SJSA1 (cell line): ENCODE results near the gene WHRN. TPM values are rescaled to one million over a fixed set of nuclear protein-coding genes. Genes with fewer than 3 reads are reported as not detected.
A peak's percentile ranks its signal among the peaks of the same experiment; 100 is the strongest.

Experiments
- DNase-seq, 2 experiments: peaks; one replicate each; pipeline ENCODE4 v3.0.0-alpha.2; 2015 to 2020; ENCODE audit warnings: low spot score in 2 of 2, low read depth in 1 of 2
- H3K27ac ChIP-seq: fragments of 250-450 bp; sonication (Bioruptor Pico); 2 replicates; pipeline ENCODE4 v1.5.1; 2020; ENCODE audit warnings: mild to moderate bottlenecking, moderate library complexity
- H3K27me3 ChIP-seq: fragments of 250-450 bp; sonication (Bioruptor Pico); replicated peaks from 2 replicates; pipeline ENCODE4 v1.5.1; 2020; ENCODE audit warnings: mild to moderate bottlenecking, moderate library complexity
- H3K36me3 ChIP-seq: fragments of 250-450 bp; sonication (Bioruptor Pico); 2 replicates; pipeline ENCODE4 v1.5.1; 2020; ENCODE audit warnings: mild to moderate bottlenecking
- H3K4me1 ChIP-seq: fragments of 250-450 bp; sonication (Bioruptor Pico); replicated peaks from 2 replicates; pipeline ENCODE4 v1.6.1; 2021; ENCODE audit warnings: mild to moderate bottlenecking
- H3K4me3 ChIP-seq: fragments of 250-450 bp; sonication (Bioruptor Pico); 2 replicates; pipeline ENCODE4 v1.5.1; 2020; ENCODE audit warnings: mild to moderate bottlenecking
- H3K9me3 ChIP-seq: fragments of 250-450 bp; sonication (Bioruptor Pico); replicated peaks from 2 replicates; pipeline ENCODE4 v1.5.1; 2020; ENCODE audit warnings: mild to moderate bottlenecking
- total RNA-seq: library from RNA; depleted of rRNA; stranded (reverse); fragments of >200 nt; shearing (Covaris generic); gene quantifications from 2 replicates; pipeline ENCODE4 v1.2.3, GENCODE V29; 2014

Gene WHRN
- total RNA-seq, 1 experiment from 2014 or later: 1.4 TPM

GRCh38 chr9:114450833-114451706, 54.2 kb downstream of the WHRN start:
- Histone ChIP-seq H3K36me3 (no peaks in the 10 kb centered on the region), H3K4me3 (no peak overlapping the region), H3K9me3 (no peaks in the 10 kb centered on the region), H3K4me1 (peaks cover 15% of the 10 kb centered on the region), H3K27me3 (no peaks in the 10 kb centered on the region), H3K27ac (no peak overlapping the region)
- no peak for DNase-seq

- no peak overlapping the region for H3K27ac ChIP-seq
- DNase-seq: no peak
- no peaks in the 10 kb centered on the region for H3K36me3 ChIP-seq
Measured at GRCh38 chr9:114450181-114450580, 55.1 kb downstream of the WHRN start.

GRCh38 chr9:114449236-114449635, 56.0 kb downstream of the WHRN start:
- Histone ChIP-seq H3K4me1 (peaks cover 22% of the 10 kb centered on the region), H3K36me3 (no peaks in the 10 kb centered on the region)
- DNase-seq: no peak

More at GRCh38 chr9:114450181-114450580, 55.1 kb downstream of the WHRN start:
- Histone ChIP-seq H3K4me1 (peaks cover 22% of the 10 kb centered on the region), H3K27me3 (no peaks in the 10 kb centered on the region), H3K9me3 (no peaks in the 10 kb centered on the region), H3K4me3 (no peak overlapping the region)

DNA sequence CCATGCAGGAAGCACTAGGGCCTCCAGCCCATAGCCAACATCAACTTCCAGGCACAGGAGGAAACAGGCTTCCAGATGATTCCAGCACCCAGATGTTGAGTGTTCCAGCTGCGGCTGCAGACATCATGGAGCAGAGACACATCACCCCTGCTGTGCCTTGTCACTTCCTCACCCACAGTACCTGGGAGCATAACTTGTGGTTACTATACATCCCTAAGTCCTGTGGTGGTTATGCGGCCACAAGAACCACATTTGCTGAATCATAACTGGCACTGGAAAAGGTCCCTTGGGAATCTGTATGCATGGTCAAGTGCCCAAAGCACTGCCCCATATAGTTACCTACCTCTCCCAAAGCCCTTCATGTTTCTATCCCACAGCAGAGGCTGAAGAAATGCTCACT, 56.6 kb downstream of the WHRN start:
- H3K36me3 ChIP-seq: no peaks in the 10 kb centered on the region

More at GRCh38 chr9:114449236-114449635, 56.0 kb downstream of the WHRN start:
- H3K27ac ChIP-seq: no peak overlapping the region
- no peak overlapping the region for H3K4me3 ChIP-seq
- no peaks in the 10 kb centered on the region for H3K9me3 ChIP-seq
- no peaks in the 10 kb centered on the region for H3K27me3 ChIP-seq

DNA sequence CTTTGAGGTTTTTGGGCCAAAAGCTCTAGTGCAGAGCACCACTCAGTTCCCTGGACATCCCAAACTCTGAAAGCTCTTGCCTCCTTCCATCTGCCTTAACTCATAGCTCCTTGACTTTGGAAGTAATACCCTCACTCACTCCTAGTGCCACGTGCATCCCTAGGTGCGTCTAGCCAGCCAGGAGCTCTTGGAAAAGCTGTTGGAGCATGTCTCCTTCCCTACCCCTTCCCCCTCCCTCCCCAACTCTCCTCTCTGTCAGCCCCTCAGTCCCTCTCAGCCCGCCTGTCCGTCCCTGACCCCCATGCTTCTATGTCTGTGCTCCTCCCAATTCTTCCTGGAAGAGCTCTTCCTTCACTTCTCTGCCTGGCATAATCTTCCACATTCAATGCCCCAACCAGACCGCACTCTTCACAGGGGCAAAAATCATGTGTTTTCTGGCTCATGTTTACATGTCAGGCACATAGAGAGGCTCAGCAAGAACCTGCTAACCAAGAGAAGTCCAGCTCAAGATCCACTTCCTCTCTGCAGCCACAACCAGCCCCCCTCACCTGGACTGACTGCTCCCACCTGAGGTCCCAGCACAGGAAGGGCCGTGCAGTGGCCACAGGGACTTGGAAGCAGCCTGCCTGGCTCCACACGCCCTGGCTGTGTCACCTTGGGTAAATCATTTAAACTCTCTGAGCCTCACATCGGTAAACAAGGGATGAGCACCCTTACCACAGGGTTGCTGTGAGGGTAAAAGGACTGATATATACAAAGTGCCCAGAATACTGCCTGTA, 58.4 kb downstream of the WHRN start:
- H3K36me3 ChIP-seq: no peaks in the 10 kb centered on the region
- H3K9me3 ChIP-seq: no peaks in the 10 kb centered on the region
- H3K4me1 ChIP-seq: peaks cover 22% of the 10 kb centered on the region
- no peak for DNase-seq
- H3K4me3 ChIP-seq: no peak overlapping the region
- no peaks in the 10 kb centered on the region for H3K27me3 ChIP-seq
- H3K27ac ChIP-seq: peak overlapping the region; percentile 42; the same call in 1 of the 2 replicates

More for the DNA sequence above, 56.6 kb downstream of the WHRN start:
- no peaks in the 10 kb centered on the region for H3K9me3 ChIP-seq
- no peak overlapping the region for H3K4me3 ChIP-seq
- H3K27me3 ChIP-seq: no peaks in the 10 kb centered on the region
- H3K4me1 ChIP-seq: peaks cover 22% of the 10 kb centered on the region
- no peak overlapping the region for H3K27ac ChIP-seq
- DNase-seq: peak in 1 of 2 experiments; percentile 9

GRCh38 chr9:114446036-114446435, 59.2 kb downstream of the WHRN start:
- DNase-seq: peak in 1 of 2 experiments; percentile 51
- H3K36me3 ChIP-seq: no peaks in the 10 kb centered on the region
- no peak overlapping the region for H3K4me3 ChIP-seq
- H3K27me3 ChIP-seq: no peaks in the 10 kb centered on the region
- peak overlapping the region; percentile 42; the same call in 1 of the 2 replicates for H3K27ac ChIP-seq
- no peaks in the 10 kb centered on the region for H3K9me3 ChIP-seq
- peaks cover 22% of the 10 kb centered on the region for H3K4me1 ChIP-seq

- no peaks in the 10 kb centered on the region for H3K27me3 ChIP-seq
- H3K27ac ChIP-seq: peak overlapping the region; percentile 38; the same call in 1 of the 2 replicates
- DNase-seq: peak in 1 of 2 experiments; percentile 2
- no peaks in the 10 kb centered on the region for H3K9me3 ChIP-seq
- H3K4me1 ChIP-seq: peaks cover 22% of the 10 kb centered on the region
- H3K36me3 ChIP-seq: no peaks in the 10 kb centered on the region
- no peak overlapping the region for H3K4me3 ChIP-seq
Measured at GRCh38 chr9:114445616-114446015, 59.7 kb downstream of the WHRN start.

DNA sequence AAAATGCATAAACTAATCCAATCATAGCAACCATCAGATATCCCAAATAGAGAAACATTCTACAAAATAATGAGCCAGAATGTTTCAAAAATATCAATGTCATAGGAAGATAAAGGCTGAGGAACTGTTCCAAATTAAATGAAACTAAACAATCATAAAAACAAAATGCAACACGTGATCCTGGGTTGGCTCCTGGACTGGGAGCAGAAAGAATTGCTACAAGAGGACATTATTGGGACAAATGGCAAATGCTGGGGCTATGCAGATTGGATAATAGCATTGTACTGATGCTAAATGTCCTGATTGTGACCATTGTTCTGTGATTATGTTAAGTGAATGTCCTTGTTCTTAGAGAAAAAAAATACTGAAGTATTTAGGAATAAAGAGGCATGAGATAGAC, 63.3 kb downstream of the WHRN start:
- Histone ChIP-seq H3K36me3 (no peaks in the 10 kb centered on the region), H3K27me3 (no peaks in the 10 kb centered on the region), H3K27ac (no peak overlapping the region), H3K4me3 (no peak overlapping the region), H3K9me3 (no peaks in the 10 kb centered on the region), H3K4me1 (peaks cover 17% of the 10 kb centered on the region)
- DNase-seq: no peak

GRCh38 chr9:114437401-114437893, 67.8 kb downstream of the WHRN start:
- H3K4me3 ChIP-seq: no peak overlapping the region
- no peaks in the 10 kb centered on the region for H3K27me3 ChIP-seq
- no peaks in the 10 kb centered on the region for H3K36me3 ChIP-seq
- H3K4me1 ChIP-seq: no peaks in the 10 kb centered on the region
- H3K27ac ChIP-seq: no peak overlapping the region
- no peaks in the 10 kb centered on the region for H3K9me3 ChIP-seq
- DNase-seq: no peak

DNA sequence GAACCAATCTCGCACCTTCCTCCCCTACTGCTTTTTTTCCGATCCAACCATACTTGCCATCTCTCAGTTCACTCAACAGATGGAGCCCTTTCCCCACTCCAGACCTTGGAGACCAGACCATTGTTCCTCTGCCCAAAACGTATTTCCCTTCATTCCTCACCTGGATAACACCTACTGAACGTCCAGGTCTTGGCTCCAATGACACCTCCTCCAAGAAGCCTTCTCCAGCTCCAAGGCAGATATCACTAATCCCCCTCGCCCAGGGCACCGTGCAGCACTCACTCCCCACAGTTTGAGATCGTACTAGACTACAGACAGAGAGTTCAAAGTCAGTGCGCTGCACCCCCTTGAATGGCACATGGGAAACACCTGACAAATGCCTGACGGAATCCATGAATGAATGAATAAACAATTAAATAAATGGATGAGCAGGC, 70.4 kb downstream of the WHRN start:
- H3K27ac ChIP-seq: no peak overlapping the region
- no peaks in the 10 kb centered on the region for H3K27me3 ChIP-seq
- no peaks in the 10 kb centered on the region for H3K9me3 ChIP-seq
- H3K4me1 ChIP-seq: no peaks in the 10 kb centered on the region
- H3K4me3 ChIP-seq: no peak overlapping the region
- no peaks in the 10 kb centered on the region for H3K36me3 ChIP-seq
- peak in 1 of 2 experiments; percentile 6 for DNase-seq

DNA sequence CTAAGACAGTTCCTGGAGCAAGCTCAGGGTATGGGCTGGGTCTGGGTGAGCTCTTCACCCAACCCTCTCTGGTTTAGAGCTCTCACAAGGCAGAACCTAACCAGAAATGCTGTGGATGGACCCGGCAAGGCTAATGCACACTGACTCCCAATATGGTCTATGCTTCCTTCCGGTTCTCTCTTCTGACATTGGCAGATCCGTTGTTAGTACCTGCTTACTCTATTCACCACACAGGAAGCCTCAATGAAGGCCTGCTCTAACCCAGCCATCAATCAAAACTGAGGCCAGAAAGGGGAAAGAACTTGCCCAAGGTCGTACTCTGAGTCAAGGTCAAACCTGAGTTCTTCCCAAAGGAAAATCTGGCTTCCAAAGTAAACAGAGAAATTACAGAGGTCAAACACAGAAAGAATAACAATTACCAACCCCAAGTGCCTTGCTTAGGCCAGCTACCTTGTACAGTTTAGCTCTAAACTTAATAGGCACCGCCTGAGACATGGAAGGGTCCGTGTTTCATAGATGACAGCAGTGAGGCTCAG, 71.5 kb downstream of the WHRN start:
- Histone ChIP-seq H3K36me3 (no peaks in the 10 kb centered on the region), H3K9me3 (no peaks in the 10 kb centered on the region), H3K27ac (no peak overlapping the region), H3K27me3 (no peaks in the 10 kb centered on the region), H3K4me1 (no peaks in the 10 kb centered on the region), H3K4me3 (no peak overlapping the region)
- DNase-seq: no peak

GRCh38 chr9:114433086-114433485, 72.2 kb downstream of the WHRN start:
- no peak for DNase-seq
- H3K36me3 ChIP-seq: no peaks in the 10 kb centered on the region
- no peaks in the 10 kb centered on the region for H3K27me3 ChIP-seq
- no peaks in the 10 kb centered on the region for H3K9me3 ChIP-seq
- H3K4me1 ChIP-seq: no peaks in the 10 kb centered on the region
- no peak overlapping the region for H3K4me3 ChIP-seq
- H3K27ac ChIP-seq: no peak overlapping the region

DNA sequence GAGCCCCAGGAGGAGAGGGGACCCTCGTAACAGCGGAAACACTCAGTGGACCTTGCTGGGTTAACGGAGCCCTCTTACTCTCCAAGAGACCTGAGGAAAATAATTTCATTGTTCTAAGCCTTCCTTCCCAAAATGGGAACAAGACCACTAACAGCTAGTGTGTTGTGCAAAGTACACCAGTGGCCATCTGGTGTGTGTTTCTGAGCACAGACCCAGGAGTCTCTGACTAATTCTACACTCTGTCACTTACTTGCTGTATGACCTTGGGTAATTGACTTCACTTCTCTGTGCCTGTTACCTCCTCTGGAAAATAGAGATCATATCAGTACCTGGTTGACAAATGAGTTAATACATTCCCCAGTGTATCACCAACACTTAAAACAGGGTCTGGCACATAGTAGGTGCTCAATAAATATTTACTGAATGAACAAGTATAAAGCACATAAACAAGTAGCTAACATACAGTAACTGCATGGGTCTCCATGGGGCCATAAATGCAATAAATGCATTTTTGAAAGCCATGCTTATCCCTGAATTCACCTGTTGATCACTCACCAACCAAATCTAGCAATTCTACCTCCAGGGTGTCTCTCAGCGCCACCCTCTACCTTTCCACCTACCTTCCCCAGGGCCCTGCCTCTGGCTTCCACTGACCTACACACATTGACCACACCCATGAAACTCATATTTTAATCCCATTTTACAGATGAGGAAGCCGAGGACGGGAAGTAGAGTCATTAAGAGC, 72.8 kb downstream of the WHRN start:
- H3K36me3 ChIP-seq: no peaks in the 10 kb centered on the region
- H3K9me3 ChIP-seq: no peaks in the 10 kb centered on the region
- no peak overlapping the region for H3K4me3 ChIP-seq
- no peaks in the 10 kb centered on the region for H3K4me1 ChIP-seq
- no peaks in the 10 kb centered on the region for H3K27me3 ChIP-seq
- no peak for DNase-seq
- no peak overlapping the region for H3K27ac ChIP-seq
